ENCODE measurements around the gene PRICKLE2. TPM values are rescaled to one million over a fixed set of nuclear protein-coding genes. Genes with fewer than 3 reads are reported as not detected.

The PRICKLE2 gene
- total and polyA plus RNA-seq, 2 experiments from 2014 or later: 1.1 to 12.5 TPM

GRCh38 chr3:64095802-64096201 lies 129.5 kb downstream of the PRICKLE2 start:
- H3K4me2 ChIP-seq: no peak overlapping the region
- peaks cover 39% of the 10 kb centered on the region for H3K4me1 Mint-ChIP-seq
- H3K27me3 Mint-ChIP-seq (ENCODE audit: insufficient read depth, low read depth, poor library complexity): peaks cover 2% of the 10 kb centered on the region
- DNase-seq (ENCODE audit: low spot score) (no peak), ATAC-seq (no peak)
- no peak overlapping the region for H3K4me3 ChIP-seq
- H3F3A ChIP-seq (replicated peaks; ENCODE audit: low read depth): no peaks in the 10 kb centered on the region
- no peak overlapping the region for H3K27ac Mint-ChIP-seq
- no peaks in the 10 kb centered on the region for H3K9me3 Mint-ChIP-seq
- peaks cover 30% of the 10 kb centered on the region for H3K4me1 ChIP-seq (ENCODE audit: insufficient read depth)
- no peaks in the 10 kb centered on the region; the same call in 1 of the 2 replicates for H3K9me2 ChIP-seq (ENCODE audit: insufficient read depth)
- no peaks in the 10 kb centered on the region for H3K27me3 ChIP-seq (ENCODE audit: insufficient read depth)
- TF ChIP-seq CREB1 (CRISPR knock-in tag; IDR thresholded peaks at IDR 0.05; ENCODE audit: low read depth): no peak
- TF ChIP-seq ETS1 (IDR thresholded peaks at IDR 0.05): no peak
- TF ChIP-seq STAT1 (IDR thresholded peaks at IDR 0.05; ENCODE audit: unreplicated experiment): no peak
- TF ChIP-seq REST (IDR thresholded peaks at IDR 0.05; ENCODE audit: unreplicated experiment): no peak
- TF ChIP-seq ZNF331 (CRISPR knock-in tag; IDR thresholded peaks at IDR 0.05; ENCODE audit: low read depth): no peak
- TF ChIP-seq NANOG (IDR thresholded peaks at IDR 0.05; ENCODE audit: borderline replicate concordance): no peak
- no peak for TF ChIP-seq POLR2AphosphoS5 (IDR thresholded peaks at IDR 0.05; ENCODE audit: low read depth)
- TF ChIP-seq EZH2phosphoT487 (IDR thresholded peaks at IDR 0.05; ENCODE audit: unreplicated experiment): no peak
- TF ChIP-seq CTCF (conservative IDR thresholded peaks at IDR 0.05; ENCODE audit: low read depth in 2 of 2): no peak
- TF ChIP-seq ZNF114 (CRISPR knock-in tag; IDR thresholded peaks at IDR 0.05): no peak
- TF ChIP-seq JUNB (IDR thresholded peaks at IDR 0.05; ENCODE audit: unreplicated experiment): no peak
- no peak for TF ChIP-seq EZH2 (IDR thresholded peaks at IDR 0.05; ENCODE audit: low read depth, unreplicated experiment)
- no peak for TF ChIP-seq ZNF462 (CRISPR knock-in tag; IDR thresholded peaks at IDR 0.05)
- H4K20me1 ChIP-seq (replicated peaks; ENCODE audit: insufficient read depth): no peaks in the 10 kb centered on the region
- no peak overlapping the region for H2AFZ ChIP-seq
- H3K36me3 Mint-ChIP-seq (ENCODE audit: low read depth): no peaks in the 10 kb centered on the region
- H3K36me3 ChIP-seq (ENCODE audit: insufficient read depth): no peaks in the 10 kb centered on the region
- no peak overlapping the region for H3K27ac ChIP-seq (ENCODE audit: low read depth)
- no peak overlapping the region for H3K4me3 Mint-ChIP-seq
- H3K79me2 ChIP-seq (replicated peaks; ENCODE audit: insufficient read depth): no peaks in the 10 kb centered on the region

Measured in GM23338 (cell line).